GM21423 (cell line): ENCODE results near the gene FNDC10.

Experiments used
- ATAC-seq: cut with Tn5 transposase; IDR thresholded peaks from one replicate; pipeline ENCODE4 v1.9.1; 2021; ENCODE audit warnings: mild to moderate bottlenecking, moderate library complexity; ENCODE audit not compliant: unreplicated experiment

The FNDC10 gene

GRCh38 chr1:1616045-1616790 is 16.3 kb upstream of the FNDC10 start:
- ATAC-seq: peak; percentile 14

- ATAC-seq: peak; percentile 80
These were observed 15.5 kb upstream of the FNDC10 start, which contains the start of gene MIB2 for GRCh38 chr1:1615256-1616044. MIB2 (plus strand) TSS chr1:1615500; CDS start chr1:1623453, 7,953 bp downstream.

- ATAC-seq: no peak
These were observed 15.0 kb upstream of the FNDC10 start for GRCh38 chr1:1614954-1615255.

- no peak for ATAC-seq
These were observed 14.4 kb upstream of the FNDC10 start for GRCh38 chr1:1614204-1614953.

- no peak for ATAC-seq
These were observed 13.7 kb upstream of the FNDC10 start for GRCh38 chr1:1613509-1614082.

- ATAC-seq: no peak
These were observed 12.1 kb upstream of the FNDC10 start for GRCh38 chr1:1612104-1612400.

- ATAC-seq: no peak
These were observed 10.9 kb upstream of the FNDC10 start for GRCh38 chr1:1610796-1611195.

GRCh38 chr1:1609822-1610485 is 10.0 kb upstream of the FNDC10 start:
- no peak for ATAC-seq

- no peak for ATAC-seq
These were observed 6.3 kb upstream of the FNDC10 start for GRCh38 chr1:1606232-1606631.

GRCh38 chr1:1605724-1606123 is 5.8 kb upstream of the FNDC10 start:
- no peak for ATAC-seq

GRCh38 chr1:1605034-1605591 is 5.2 kb upstream of the FNDC10 start:
- no peak for ATAC-seq

GRCh38 chr1:1604374-1605033 is 4.6 kb upstream of the FNDC10 start:
- no peak for ATAC-seq

GRCh38 chr1:1603671-1604373 is 3.9 kb upstream of the FNDC10 start:
- ATAC-seq: no peak

GRCh38 chr1:1602968-1603506 is 3.1 kb upstream of the FNDC10 start:
- ATAC-seq: no peak

- no peak for ATAC-seq
These were observed 2.5 kb upstream of the FNDC10 start for GRCh38 chr1:1602304-1602967.

GRCh38 chr1:1601564-1602303 is 1.8 kb upstream of the FNDC10 start:
- no peak for ATAC-seq

GRCh38 chr1:1600861-1601563 is 1.1 kb upstream of the FNDC10 start:
- no peak for ATAC-seq
